Activated CD4-positive, alpha-beta T cell treated with anti-CD3 and anti-CD28 coated beads for 1 hour (primary cell): ENCODE data around the gene MSI2.

ENCODE experiments used
- DNase-seq: peaks from one replicate; pipeline ENCODE4 v3.0.0-alpha.2; 2020

Gene MSI2

DNA sequence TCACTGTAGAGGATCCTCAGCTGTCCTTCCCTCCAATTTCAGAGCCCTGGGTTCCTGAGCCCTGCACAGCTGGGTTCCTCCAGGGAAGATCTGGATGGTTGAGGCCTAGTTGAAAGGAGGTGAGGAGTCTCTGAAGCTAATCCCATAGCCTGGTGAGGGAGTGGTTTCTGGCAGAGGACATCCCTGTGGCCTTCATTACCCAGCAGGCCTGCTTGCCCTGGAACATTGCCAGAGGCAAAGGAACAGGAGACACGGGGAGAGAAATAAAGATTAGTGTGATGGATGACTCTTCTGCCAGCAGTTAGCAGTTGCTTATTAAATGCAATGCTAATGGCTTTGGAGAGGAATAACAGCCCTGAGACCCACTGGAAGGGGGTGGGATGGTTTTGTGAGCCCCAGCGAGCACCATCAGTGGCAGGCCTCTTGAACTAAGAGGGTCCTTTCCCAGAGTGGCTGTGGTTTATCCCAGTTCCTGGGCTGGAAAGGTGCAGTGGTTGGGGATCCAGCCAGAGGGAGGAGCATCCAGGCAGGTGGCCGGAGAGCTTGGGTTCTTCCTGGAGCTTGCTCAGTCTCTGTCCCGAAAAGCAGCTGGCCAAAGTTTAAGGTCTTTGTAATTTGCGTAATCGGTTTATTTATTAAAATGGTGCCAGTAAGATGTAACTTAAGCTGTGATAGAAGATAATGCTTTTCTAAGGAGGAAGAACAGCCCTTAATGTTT is 279.1 kb downstream of the MSI2 start:
- no peak for DNase-seq

DNA sequence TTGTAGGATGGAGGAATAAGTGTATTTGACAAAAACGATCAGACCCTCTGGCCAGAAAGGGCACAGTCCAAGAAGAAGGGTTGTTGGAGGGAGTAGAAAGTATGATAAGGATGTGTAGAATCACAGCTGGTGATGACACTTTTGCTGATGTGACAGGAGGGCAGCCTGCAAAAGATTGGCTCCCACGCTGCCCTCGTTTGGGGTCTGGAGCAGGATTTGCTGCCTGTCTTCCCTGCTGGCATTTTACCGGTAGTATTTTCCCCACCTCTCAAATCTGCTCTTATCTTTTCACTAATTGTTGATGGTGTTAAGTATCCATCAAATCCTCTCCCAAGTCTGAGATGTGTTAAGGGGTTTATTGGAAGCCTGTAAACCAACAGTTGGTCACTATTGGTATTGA is 280.0 kb downstream of the MSI2 start:
- DNase-seq: no peak

DNA sequence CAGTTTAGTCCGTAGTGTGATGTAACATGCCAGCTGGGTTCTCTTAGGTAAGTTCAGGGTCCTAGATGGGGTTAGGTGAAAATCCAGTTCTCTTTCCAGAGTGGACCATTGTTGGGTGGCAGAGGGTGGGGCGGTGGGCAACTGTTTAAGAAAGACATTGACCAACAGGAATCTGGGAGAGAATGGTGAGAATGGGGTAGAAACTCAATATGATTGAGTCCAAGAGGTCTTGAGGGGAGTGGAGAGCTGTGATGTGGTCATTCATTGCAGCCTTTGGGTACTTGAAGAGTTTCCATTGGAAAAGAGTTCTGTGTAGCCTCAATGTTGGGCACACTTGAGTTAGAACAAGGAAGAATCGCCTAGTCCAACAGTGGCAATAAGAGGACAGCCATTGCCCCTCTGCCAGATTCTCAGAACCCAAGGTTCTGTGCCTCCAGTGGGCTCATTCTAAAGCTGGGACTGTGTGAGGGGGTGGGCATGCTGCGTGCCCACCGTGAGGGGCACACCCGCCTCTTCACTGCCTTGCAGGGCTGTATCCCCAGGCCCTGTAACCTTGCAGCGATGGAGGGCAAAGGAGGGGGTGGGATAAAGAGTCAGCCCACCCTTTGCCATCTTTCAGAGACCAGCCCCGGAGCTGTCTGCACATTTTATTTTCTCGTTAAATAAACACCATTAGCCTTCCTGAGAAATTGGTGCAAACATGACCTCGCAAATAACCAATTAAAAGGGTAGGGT is 280.6 kb downstream of the MSI2 start:
- DNase-seq: no peak

DNA sequence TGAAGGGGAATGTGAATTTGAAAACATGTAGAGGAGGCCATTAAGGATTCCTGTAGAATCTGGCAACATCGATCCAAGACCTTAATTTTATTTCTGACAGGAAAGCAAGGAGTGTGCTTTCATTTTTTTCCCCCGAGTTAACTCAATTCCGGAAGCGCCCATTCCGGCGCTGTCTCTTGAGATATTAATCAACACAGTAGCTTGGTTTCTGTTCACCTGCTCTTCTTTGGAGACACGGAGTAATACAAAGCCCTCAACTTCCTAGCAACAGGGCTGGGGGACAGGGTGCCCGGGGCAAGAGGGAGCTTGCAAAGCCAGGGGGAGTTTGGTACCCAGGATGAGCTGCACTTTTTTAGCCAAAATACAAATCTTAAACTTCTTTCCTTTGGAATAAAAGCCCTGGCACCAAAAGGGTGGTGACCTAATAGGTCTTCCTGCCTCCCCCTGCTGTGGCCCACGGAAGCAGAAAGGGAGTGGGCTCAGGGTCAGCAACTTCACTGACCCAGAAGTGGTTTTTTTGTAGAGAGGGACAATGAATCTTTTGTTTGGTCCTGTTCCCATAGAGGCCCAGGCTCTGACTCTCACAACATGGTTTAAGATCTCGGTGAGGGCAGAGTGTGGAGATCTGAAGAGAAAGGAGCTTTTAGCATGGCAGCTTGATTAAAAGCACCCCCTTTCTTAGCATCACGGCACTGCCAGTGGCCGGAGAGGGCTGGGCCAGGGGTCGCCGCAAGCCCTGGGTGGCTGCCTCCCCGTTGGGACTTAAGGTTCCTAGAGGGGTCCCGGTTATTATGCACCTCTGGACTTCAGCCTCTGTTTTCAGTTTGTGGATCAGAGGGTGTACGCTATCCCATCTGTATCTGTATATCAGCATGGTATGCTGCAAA is 281.4 kb downstream of the MSI2 start:
- no peak for DNase-seq

DNA sequence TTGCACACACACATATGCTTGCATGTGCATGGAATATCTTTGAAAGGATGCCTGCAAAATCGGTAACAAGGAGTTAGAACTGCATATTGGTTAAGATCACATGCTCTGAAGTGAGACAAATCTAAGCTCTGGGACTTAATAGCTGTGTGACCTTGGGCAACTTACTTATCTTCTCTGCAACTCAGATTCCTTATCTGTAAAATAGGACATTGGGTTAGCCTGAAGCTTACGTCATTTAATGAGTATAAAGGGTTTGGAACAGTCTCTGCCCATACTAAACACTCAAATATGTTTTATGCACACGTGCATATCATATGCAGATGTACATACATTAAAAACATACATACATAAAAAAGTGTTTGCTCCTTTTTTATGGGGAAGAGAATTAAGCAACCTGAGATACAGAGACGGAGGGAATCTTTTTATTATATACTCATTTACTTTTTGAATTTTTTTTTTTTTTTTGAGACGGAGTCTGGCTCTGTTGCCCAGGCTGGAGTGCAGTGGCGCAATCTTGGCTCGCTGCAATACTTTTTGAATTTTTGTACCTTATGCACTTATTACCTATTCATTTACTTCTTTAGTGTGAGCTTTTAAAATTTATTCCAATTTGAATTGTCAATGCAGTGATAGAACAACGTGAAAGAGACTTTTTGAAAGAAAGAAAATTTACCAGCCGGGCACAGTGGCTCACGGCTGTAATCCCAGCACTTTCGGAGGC is 282.6 kb downstream of the MSI2 start:
- no peak for DNase-seq

DNA sequence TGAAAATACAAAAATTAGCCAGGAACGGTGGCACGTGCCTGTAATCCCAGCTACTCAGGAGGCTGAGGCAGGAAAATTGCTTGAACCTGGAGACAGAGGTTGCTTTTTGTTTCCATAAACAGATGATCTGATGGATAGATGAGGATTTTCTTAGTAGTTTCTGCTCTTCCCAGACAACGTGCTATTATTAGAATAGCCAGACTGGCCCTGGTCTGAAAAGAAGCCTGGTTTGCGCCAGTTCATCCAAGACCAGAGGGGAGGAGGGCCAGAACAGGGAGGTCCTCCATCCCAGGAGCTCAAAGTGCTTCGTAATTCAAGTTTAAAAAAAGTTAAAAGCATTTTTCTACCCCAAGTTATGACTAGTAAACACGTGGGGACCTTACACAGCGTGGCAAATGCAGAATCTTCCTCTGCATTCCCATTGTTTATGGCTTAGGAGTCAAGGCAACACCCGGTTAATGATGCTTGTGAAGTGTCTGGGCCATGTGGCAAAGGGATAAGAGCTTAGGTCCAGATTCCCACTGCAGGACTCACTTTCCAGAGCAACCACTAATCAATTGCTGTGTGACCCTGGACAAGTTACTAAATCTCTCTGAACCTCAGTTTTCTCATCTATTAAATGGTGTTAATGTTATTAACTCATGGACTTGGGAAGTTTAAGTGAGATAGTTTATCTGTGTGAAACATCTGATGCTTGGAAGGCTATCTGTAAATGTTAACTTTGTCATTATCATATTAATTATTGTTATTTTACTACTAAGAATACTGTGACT is 283.4 kb downstream of the MSI2 start:
- DNase-seq: no peak

DNA sequence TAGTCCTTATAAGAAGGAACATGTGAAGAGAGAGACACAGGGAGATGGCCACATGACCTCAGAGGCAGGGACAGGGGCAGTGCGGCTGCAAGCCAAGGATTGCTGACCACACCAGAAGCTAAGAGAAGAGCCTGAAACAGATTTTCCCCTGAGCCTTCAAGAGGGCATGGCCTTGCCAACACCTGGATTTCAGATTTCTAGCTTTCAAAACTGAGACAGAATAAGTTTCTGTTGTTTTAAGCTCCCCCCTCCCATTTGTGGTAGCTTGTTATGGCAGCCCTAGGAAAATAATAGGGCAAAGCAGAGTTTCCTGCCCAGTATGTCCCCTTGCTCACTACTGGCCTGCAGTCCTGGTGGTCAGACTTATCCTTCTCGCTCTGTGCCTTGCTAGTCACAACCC is 284.3 kb downstream of the MSI2 start:
- no peak for DNase-seq

DNA sequence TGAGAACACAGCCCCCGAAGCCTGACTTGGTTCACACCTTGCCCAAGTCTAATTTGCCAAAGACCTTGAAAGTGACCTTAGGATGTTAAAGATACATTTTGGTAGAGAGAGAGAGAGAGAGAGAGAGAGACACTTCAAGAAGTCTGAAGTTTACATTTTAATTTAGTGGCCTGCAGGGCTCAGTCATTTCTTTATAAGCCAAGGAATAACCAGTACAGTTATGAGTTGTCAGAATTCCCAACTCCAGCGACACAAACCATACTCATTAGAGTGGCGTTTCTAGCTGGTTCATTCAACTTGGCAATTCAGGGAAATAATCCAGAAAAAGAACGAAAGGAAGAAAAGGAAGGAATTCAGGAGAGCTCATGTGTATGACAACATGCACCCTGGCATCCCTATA is 284.7 kb downstream of the MSI2 start:
- DNase-seq: no peak

DNA sequence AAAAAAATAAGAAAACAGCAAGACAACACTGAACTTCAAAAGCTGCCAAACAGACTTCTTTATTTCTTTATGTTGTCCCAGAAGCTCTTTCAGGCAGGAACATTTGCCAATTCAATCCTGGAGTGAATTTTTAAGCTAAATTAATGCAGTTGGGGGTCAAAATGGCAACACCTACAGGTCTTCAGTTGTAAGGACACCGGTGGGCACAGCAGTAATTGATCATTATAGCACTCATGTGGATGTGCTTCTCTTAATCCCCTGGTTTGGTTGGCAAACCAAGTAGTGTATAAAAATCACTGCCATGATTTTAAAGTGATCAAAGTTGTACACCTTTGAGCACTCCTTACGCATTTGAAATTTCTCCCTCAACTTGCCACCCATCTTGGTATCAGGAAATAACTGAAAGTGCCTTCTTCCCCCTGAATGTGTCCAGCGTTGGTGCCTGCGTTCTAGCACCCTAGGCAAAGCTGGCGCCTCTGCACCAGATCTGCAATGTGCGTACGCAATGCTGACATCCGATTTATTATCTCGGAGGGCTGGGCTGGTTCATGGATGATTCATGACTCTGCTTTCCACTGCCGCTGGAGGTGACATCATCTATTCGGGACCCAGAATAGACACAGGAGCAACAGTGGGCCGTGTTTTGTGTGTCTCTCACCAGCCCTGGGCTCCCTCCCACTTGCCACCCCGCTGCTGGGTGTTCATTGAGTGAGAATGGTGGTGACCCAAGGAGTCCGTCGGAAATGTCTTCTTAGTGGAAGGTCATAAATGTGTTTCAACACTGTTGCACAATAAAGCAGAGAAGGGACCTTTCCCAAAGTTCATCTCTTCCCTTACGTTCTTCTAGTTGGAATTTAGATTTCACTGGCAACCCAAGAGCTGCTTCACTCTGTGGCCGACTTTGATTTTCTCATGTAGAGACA is 285.4 kb downstream of the MSI2 start:
- DNase-seq: no peak

DNA sequence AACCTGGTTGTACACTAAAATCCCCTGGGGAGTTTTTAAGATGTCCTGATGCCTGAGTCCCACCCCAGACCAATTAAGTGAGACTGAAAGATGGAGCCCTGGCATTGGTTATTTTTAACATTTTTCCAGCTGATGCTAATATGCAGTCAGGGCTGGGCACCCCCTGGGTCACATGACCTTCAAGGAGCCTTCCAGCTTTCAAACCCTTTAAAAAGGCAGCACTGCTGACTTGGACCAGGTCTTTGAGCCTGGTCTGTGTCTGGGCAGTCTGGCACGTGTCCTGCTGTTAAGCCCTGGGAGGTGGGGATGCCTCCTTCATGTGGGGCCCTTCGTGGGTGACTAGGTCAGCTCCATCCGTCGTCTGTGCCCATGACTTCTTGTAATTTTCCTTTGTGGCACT is 286.2 kb downstream of the MSI2 start:
- DNase-seq: no peak

DNA sequence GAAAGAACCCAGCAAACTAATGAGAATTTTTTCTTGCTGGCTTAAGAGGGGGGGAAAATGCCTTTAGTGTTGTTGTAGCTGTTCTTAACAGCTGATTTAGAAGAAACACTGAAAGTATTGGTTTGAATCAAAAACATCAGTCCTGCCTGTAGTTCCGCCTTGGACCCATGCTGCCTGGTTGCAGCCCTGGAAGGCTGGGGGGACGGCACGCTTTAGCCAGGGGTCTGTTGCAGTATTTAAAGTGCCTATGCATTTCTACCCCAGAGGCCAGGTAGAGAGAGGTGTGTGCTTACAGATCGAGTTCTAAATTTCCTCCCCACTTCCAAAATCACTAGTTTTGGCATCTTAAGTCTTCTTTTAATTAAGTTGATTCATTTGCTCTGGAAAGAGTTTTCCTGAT is 286.9 kb downstream of the MSI2 start:
- DNase-seq: no peak

DNA sequence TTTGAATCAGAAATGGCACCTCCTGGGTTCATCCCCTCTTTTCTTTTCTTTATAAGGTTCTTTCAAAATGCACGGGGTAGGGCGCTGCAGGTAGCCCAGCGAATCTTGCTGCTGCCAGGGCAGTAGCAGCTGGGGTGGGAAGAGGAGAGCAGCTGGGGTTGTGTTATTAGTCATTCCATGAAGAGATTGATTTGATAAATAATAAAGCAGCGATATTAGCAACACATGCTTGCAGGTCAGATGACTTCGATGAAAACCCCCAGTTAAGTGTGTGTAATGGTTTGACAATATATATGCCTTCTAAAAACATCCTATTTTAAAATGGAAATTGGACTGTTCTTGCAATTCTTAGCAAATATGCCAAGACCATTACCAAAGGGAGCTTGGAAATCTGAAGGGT is 288.1 kb downstream of the MSI2 start:
- DNase-seq: no peak

DNA sequence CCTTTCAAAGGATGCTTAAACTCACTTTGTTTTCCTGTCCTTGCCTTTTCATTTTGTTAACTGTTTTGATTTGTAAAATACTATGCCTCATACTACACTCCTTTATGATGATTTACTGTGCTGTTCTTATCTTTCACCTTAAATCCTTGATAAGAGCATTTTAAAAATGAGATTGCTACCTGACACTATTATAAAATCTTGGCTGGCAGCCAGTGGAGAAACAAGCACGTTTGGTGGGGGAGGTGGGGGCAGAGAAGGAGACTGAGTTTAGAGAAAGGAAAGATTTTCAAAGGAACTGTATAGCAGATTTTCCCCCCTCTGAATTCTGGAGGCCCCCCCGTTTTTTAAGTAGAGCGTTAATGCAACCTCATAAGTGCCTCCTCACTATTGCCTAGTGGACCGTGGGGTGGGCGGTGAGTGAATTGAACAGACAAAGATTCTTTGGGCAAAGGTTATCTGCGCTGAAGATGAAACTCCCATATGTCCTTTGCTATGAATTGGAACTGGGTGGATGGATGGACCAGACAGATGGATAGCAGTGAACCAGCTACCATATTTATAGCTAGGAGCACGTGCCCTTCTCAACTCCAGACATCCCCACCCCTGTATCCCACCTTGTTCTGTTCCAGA is 288.6 kb downstream of the MSI2 start:
- DNase-seq: no peak

DNA sequence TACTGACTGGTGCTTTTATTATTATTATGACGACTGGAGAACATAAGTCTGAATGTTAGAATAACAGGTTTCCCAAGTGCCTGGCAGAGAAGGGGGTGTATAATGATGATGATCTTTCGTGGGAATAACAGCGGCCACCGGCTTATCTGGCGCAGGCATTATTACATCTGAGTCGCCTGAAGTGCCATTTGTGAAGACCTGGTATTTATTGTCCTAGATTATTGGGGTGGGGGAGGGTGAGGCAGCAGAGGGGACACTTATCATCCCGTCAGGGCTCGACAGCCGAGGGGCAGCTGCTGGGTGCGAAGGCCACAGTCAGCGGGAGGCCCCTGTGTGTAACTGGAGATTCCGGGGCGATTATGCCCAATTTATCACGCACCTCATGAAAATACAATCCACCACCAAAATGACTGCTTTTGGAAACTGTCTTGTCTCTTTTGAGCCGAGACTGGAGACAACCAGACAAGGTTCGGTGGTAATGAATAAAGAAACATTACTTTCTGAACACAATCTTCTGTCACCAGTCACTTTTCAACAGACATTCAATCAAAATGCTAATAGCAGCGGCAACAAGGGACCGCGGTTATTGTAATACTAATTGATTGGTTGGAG is 289.5 kb downstream of the MSI2 start:
- DNase-seq: no peak

DNA sequence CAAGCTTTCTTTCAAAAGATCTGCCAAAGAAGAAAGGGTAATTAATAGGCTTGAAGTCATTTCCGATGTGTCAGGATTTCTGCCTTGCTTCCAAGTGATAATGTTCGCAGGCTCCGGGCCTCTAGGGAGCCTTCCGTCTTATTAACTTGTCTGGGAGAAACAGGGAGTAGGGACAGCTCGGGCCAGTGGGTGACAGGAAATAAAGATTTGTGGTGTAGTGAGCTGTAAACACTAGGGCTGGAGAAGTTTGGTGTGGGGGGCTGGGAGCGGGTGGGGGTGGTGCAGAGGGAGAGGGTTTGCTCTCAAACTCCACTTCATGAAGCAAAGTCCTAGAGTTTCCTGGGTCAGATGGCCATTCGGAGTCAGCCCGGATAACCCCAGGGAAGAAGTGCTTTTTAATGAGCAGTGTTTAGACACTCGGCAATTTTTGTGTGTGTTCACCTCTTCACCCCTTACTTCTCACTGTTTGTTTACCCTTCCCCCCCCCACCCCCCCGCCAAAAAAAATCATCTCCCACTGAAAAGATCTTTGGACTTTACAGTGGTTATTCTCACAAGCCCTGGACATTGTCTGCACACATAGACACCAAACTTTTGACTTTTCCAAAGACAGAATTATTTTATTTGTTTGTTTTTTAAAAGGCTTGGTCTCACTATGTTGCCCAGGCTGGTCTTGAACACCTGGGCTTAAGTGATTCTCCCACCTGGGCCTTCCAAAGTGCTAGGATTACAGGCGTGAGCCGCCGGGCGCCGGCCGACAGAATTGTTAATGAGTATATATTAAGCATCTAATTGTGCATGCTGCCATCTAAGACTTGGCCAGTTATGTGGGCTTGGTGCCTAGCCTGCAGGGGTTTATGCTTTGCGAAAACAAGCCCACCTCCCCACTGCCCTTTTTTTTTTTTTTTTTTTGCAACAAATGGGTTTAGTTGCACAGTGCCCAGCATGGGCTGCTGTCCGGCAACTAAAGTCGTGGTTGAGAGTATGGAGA is 292.4 kb downstream of the MSI2 start:
- DNase-seq: no peak

DNA sequence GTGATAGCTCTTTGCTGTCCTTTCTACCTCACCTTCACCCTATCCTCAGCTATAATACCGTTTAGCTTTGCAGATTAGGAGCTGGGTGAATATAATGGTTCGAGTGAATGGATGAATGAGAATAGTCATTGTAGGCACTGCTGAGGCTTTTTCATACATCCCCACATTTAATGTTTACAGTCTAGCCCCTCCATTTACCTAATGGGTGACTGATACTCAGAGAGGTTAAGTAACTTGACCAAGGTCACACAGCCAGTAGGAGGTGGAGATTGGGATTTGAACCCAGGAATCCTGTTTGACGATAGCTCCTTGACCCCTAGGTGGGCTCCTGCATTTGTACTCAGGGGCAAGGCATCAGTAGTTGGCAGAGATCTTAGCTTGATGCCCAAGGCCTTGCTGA is 293.1 kb downstream of the MSI2 start:
- no peak for DNase-seq

DNA sequence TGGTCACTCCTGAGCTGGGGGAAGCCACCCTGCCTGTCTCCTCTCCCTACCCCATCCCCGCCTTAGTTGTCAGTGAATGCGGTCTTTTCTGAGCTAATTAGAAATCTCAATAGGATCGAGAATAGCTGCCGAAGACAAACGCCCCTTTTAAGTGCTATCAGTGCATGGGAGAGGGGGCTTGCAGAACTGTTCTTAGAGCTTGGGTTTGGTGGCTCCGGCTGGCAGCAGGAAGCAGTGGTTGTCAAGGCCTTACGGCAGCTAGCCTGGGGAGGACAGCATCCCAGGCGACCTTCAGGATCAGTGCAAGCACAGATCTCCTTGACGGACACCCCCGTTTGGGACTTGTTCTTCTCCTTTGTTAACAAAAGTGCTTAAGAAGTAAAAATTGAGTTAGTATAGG is 293.7 kb downstream of the MSI2 start:
- DNase-seq: no peak

DNA sequence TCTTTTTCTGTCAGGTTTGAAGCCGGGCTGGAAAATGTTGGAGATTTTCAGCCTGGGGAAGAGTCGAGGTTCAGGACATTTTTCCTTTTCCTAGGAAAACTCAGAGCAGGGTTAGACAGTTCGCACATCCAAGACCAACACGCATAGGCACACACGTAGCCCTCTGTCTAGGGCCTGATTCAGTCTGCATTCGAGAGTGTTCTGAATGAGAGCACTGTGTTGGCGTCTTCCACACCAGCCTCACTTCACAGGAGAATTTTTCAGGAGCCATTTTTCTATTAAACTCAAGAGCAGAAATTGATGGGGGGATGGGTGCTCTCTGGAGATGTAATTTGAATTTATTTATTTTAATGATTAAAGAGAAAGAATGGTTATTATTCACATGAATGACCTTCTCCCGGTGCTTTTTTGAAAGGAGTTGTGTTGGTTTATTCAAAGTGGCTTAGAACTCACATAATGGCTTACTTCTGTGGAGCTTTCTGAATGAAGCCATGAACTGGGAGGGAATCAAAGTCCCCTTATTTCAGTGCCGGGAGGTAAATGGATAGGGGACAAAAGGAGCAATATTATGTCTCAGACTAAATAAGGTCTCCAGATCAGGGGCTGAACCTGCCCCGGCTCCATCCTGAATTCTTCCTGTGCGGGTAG is 294.5 kb downstream of the MSI2 start:
- DNase-seq: no peak
